NOMO-1 treated with dmso at 0.1 percent for 144 hours (cell line): ENCODE measurements around the gene GPR152.
"Not testable (repeated sequence)": the region's sequence is repeated elsewhere in the genome, so short reads cannot be mapped to it uniquely, and the experiment has no call there.

Experiments
- DNase-seq: peaks from one replicate; lab custom pipeline; 2025; ENCODE audit not compliant: unreplicated experiment; lab: John Stamatoyannopoulos, UW

Gene GPR152

GRCh38 chr11:67489885-67490726, 37.6 kb upstream of the GPR152 start:
- no peak for DNase-seq

- DNase-seq, result no peak
Observed at GRCh38 chr11:67489203-67489884, 36.8 kb upstream of the GPR152 start.

- DNase-seq, result no peak
Observed at GRCh38 chr11:67486481-67487195, 34.1 kb upstream of the GPR152 start.

- DNase-seq, result not testable (repeated sequence)
Observed at GRCh38 chr11:67485873-67486361, 33.4 kb upstream of the GPR152 start.

GRCh38 chr11:67484847-67485311, 32.4 kb upstream of the GPR152 start:
- peak; percentile 39 for DNase-seq

GRCh38 chr11:67483831-67484665, 31.5 kb upstream of the GPR152 start:
- no peak for DNase-seq

- peak; percentile 99 for DNase-seq
Observed at GRCh38 chr11:67482827-67483798, 30.6 kb upstream of the GPR152 start, which contains the start of gene AIP. Gene AIP, plus strand, starts transcription at chr11:67483026. Its CDS starts 133 bp downstream, at chr11:67483159.

- DNase-seq, result peak; percentile 89
Observed at GRCh38 chr11:67482275-67482826, 29.8 kb upstream of the GPR152 start.

GRCh38 chr11:67477344-67478050, 25.0 kb upstream of the GPR152 start:
- not testable (repeated sequence) for DNase-seq

GRCh38 chr11:67476692-67477091, 24.2 kb upstream of the GPR152 start:
- not testable (repeated sequence) for DNase-seq

- no peak for DNase-seq
Observed at GRCh38 chr11:67472882-67473281, 20.4 kb upstream of the GPR152 start.

- no peak for DNase-seq
Observed at GRCh38 chr11:67470337-67471002, 17.9 kb upstream of the GPR152 start.

- DNase-seq, result no peak
Observed at GRCh38 chr11:67469508-67469811, 16.9 kb upstream of the GPR152 start.

- peak; percentile 79 for DNase-seq
Observed at GRCh38 chr11:67468759-67469507, 16.4 kb upstream of the GPR152 start, which contains the start of gene TMEM134. Gene TMEM134, minus strand, starts transcription at chr11:67469251. Its CDS starts 59 bp downstream, at chr11:67469192.

- no peak for DNase-seq
Observed at GRCh38 chr11:67468456-67468758, 15.9 kb upstream of the GPR152 start.

- no peak for DNase-seq
Observed at GRCh38 chr11:67468056-67468455, 15.5 kb upstream of the GPR152 start.
